ENCODE data around the gene GRIK1. TPM values are rescaled to one million over a fixed set of nuclear protein-coding genes. Genes with fewer than 3 reads are reported as not detected.

GRIK1 gene
- total and polyA plus RNA-seq, 3 experiments from 2014 or later: not detected

DNA sequence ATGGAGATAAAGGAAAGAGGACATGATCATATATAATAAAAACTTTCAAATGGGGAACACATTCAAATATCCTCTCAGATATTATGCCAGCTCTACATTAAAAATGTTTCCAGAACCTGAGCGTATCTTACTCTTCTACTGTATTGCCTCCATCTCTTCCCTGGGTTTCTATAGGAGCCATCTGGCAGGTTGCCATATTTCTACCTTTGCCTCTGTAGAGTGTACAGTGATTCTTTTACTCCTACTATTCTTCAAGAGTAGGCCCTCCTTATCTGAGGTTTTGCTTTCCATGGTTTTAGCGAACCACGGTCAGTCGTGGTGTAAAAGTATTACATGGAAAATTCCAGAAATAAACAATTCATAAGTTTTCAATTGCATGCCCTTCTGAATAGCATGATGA lies 259.5 kb downstream of the GRIK1 start:
- ChIA-PET CTCF (no interaction called here), POLR2A (no interaction called here)
- no peaks in the 10 kb centered on the region for H3K4me1 ChIP-seq (ENCODE audit: insufficient read depth, low read length)
- Mint-ChIP-seq H3K4me3 (no peak overlapping the region), H3K4me1 (no peaks in the 10 kb centered on the region), H3K27me3 (no peaks in the 10 kb centered on the region), H3K9me3 (peaks cover 0 to 9% (median 3%) of the 10 kb centered on the region in 5 donors), H3K27ac (no peak overlapping the region), H3K36me3 (no peaks in the 10 kb centered on the region)
- DNase-seq: no peak
- H3K4me3 ChIP-seq (ENCODE audit: low read length): no peak overlapping the region
- H3K27me3 ChIP-seq (ENCODE audit: insufficient read depth, low read length, poor library complexity, severe bottlenecking): no peaks in the 10 kb centered on the region
- no peaks in the 10 kb centered on the region for H3K36me3 ChIP-seq (ENCODE audit: insufficient read depth, low read length)
- no peak overlapping the region for H3K27ac ChIP-seq (ENCODE audit: low read depth, low read length)
- no peaks in the 10 kb centered on the region for H3K9me3 ChIP-seq (ENCODE audit: low read length)

DNA sequence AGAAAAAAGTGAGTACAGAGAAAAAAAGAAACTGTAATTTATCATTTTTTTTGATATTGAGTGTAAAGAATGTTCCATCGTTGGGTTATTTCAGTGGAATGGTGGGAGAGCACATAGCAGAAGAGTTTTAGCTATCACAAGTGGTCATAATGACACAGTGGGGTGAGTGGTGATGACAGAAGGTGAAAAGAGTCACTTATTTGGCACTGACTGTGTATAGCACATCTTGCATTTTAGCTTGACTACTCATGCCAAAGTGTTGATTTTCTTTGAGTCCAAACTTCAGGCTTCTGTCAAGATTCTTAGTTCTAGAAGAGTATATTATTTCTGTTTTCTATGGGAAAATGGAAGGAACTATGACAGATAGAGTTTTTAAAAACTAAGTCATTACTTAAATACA lies 261.2 kb downstream of the GRIK1 start:
- DNase-seq: no peak
- H3K36me3 Mint-ChIP-seq: no peaks in the 10 kb centered on the region
- Histone ChIP-seq H3K27me3 (ENCODE audit: insufficient read depth, low read length, poor library complexity, severe bottlenecking) (no peaks in the 10 kb centered on the region), H3K9me3 (ENCODE audit: low read length) (no peaks in the 10 kb centered on the region), H3K4me1 (ENCODE audit: insufficient read depth, low read length) (no peaks in the 10 kb centered on the region), H3K27ac (ENCODE audit: low read depth, low read length) (no peak overlapping the region), H3K4me3 (ENCODE audit: low read length) (no peak overlapping the region), H3K36me3 (ENCODE audit: insufficient read depth, low read length) (no peaks in the 10 kb centered on the region)
- ChIA-PET POLR2A (no interaction called here), CTCF (no interaction called here)
- no peak overlapping the region for H3K4me3 Mint-ChIP-seq
- no peaks in the 10 kb centered on the region for H3K27me3 Mint-ChIP-seq
- H3K27ac Mint-ChIP-seq: no peak overlapping the region
- no peaks in the 10 kb centered on the region for H3K4me1 Mint-ChIP-seq
- peaks cover 0 to 9% (median 2%) of the 10 kb centered on the region in 5 donors for H3K9me3 Mint-ChIP-seq

DNA sequence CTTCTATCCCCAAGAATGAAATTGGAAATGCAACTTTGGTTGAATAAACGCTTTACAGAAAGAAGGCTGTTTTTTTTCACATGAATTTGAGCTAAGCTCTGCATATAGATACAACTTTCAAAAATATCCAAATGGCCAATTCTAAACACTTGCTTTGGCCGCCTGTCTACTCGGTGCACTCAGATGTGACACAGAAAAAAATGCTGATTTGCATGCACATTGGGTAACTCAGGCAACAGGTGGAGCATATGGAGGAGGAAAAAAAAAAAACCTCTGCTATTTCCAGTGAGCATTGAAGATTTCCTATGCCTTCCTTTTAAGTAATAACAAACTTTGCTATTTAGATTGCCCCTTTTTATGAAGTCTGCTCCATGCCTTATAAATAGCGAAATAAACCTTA lies 262.5 kb downstream of the GRIK1 start:
- Histone ChIP-seq H3K9me3 (ENCODE audit: low read length) (no peaks in the 10 kb centered on the region), H3K4me1 (ENCODE audit: insufficient read depth, low read length) (no peaks in the 10 kb centered on the region), H3K27me3 (ENCODE audit: insufficient read depth, low read length, poor library complexity, severe bottlenecking) (no peaks in the 10 kb centered on the region), H3K36me3 (ENCODE audit: insufficient read depth, low read length) (no peaks in the 10 kb centered on the region), H3K4me3 (ENCODE audit: low read length) (no peak overlapping the region), H3K27ac (ENCODE audit: low read depth, low read length) (no peak overlapping the region)
- no peaks in the 10 kb centered on the region for H3K4me1 Mint-ChIP-seq
- no peak overlapping the region for H3K27ac Mint-ChIP-seq
- H3K27me3 Mint-ChIP-seq: no peaks in the 10 kb centered on the region
- H3K4me3 Mint-ChIP-seq: no peak overlapping the region
- POLR2A ChIA-PET: no interaction called here
- H3K9me3 Mint-ChIP-seq: peaks cover 0 to 3% (median 0%) of the 10 kb centered on the region in 5 donors
- CTCF ChIA-PET: no interaction called here
- DNase-seq: no peak
- H3K36me3 Mint-ChIP-seq: no peaks in the 10 kb centered on the region

DNA sequence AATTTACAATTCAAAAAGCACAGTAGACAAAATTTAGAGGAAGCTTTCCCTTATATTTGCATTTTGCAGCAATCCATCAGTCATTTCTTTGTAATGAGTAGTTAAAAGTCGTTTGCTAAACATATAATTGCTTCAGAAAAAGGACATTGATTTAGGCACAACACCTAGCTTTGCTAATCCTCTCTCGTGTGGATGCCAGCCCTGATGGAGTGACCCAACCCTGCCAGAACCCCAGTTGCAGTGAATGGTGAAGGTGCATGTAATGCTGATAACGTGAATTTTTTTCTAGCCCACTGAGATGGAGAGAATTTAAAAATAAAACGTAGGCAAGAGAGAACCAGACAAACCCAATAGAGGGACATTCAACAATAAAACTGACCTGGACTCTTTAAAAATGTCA lies 263.4 kb downstream of the GRIK1 start:
- no peak overlapping the region for H3K4me3 Mint-ChIP-seq

DNA sequence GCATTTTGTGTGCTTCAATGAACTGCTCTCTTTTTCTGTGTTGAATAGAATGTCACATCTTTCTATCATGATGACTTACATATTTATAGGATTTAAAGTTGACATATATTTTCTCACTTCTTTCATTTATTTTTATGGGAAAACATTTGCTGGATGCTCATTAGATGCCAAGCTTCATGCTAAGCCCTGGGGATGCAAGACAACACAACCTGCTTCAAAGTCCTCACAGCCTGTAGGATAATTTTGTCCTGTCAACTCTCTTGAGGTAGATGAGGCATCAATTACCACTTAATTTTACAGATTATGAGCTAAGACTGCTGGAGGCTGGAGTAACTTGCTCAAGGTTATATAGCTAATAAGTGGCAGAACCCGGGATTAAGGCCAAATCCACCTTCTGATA lies 264.3 kb downstream of the GRIK1 start:
- H3K27me3 Mint-ChIP-seq: no peaks in the 10 kb centered on the region
- no peaks in the 10 kb centered on the region for H3K9me3 Mint-ChIP-seq
- Histone ChIP-seq H3K36me3 (ENCODE audit: insufficient read depth, low read length) (no peaks in the 10 kb centered on the region), H3K9me3 (ENCODE audit: low read length) (no peaks in the 10 kb centered on the region), H3K27me3 (ENCODE audit: insufficient read depth, low read length, poor library complexity, severe bottlenecking) (no peaks in the 10 kb centered on the region), H3K4me3 (ENCODE audit: low read length) (no peak overlapping the region), H3K4me1 (ENCODE audit: insufficient read depth, low read length) (no peaks in the 10 kb centered on the region), H3K27ac (ENCODE audit: low read depth, low read length) (no peak overlapping the region)
- no peak for DNase-seq
- no peak overlapping the region for H3K4me3 Mint-ChIP-seq
- no peaks in the 10 kb centered on the region for H3K4me1 Mint-ChIP-seq
- H3K36me3 Mint-ChIP-seq: no peaks in the 10 kb centered on the region
- POLR2A ChIA-PET: no interaction called here
- CTCF ChIA-PET: no interaction called here
- H3K27ac Mint-ChIP-seq: no peak overlapping the region

More for the DNA sequence above, 263.4 kb downstream of the GRIK1 start:
- H3K27ac ChIP-seq (ENCODE audit: low read depth, low read length): no peak overlapping the region
- CTCF ChIA-PET: no interaction called here
- H3K36me3 ChIP-seq (ENCODE audit: insufficient read depth, low read length): no peaks in the 10 kb centered on the region
- Mint-ChIP-seq H3K4me1 (no peaks in the 10 kb centered on the region), H3K27me3 (no peaks in the 10 kb centered on the region), H3K36me3 (no peaks in the 10 kb centered on the region), H3K27ac (no peak overlapping the region), H3K9me3 (peaks cover 0 to 3% (median 0%) of the 10 kb centered on the region in 5 donors)
- no peaks in the 10 kb centered on the region for H3K27me3 ChIP-seq (ENCODE audit: insufficient read depth, low read length, poor library complexity, severe bottlenecking)
- POLR2A ChIA-PET: no interaction called here
- no peak overlapping the region for H3K4me3 ChIP-seq (ENCODE audit: low read length)
- H3K9me3 ChIP-seq (ENCODE audit: low read length): no peaks in the 10 kb centered on the region
- H3K4me1 ChIP-seq (ENCODE audit: insufficient read depth, low read length): no peaks in the 10 kb centered on the region
- no peak for DNase-seq

DNA sequence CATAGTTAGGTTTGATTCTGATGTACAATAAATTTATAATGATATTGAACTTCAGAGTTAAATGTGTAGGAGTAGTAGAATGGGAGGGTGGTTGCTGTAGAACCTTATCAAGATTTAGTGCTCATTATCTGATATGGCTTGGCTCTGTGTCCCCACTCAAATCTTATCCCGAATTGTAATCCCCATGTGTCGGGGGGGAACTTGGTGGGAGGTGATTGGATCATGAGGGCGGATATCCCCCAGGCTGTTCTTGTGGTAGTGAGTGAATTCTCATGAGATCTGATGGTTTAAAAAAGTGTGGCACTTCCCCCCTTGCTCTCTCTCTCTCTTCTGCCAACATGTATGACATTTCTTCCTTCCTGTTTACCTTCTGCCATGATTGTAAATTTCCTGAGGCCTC lies 265.5 kb downstream of the GRIK1 start:
- H3K27ac ChIP-seq (ENCODE audit: low read depth, low read length): no peak overlapping the region
- Mint-ChIP-seq H3K4me1 (no peaks in the 10 kb centered on the region), H3K4me3 (no peak overlapping the region), H3K36me3 (no peaks in the 10 kb centered on the region), H3K27me3 (no peaks in the 10 kb centered on the region), H3K27ac (no peak overlapping the region), H3K9me3 (no peaks in the 10 kb centered on the region)
- ChIA-PET CTCF (no interaction called here), POLR2A (no interaction called here)
- H3K9me3 ChIP-seq (ENCODE audit: low read length): no peaks in the 10 kb centered on the region
- H3K36me3 ChIP-seq (ENCODE audit: insufficient read depth, low read length): no peaks in the 10 kb centered on the region
- H3K27me3 ChIP-seq (ENCODE audit: insufficient read depth, low read length, poor library complexity, severe bottlenecking): no peaks in the 10 kb centered on the region
- H3K4me1 ChIP-seq (ENCODE audit: insufficient read depth, low read length): no peaks in the 10 kb centered on the region
- H3K4me3 ChIP-seq (ENCODE audit: low read length): no peak overlapping the region
- no peak for DNase-seq

DNA sequence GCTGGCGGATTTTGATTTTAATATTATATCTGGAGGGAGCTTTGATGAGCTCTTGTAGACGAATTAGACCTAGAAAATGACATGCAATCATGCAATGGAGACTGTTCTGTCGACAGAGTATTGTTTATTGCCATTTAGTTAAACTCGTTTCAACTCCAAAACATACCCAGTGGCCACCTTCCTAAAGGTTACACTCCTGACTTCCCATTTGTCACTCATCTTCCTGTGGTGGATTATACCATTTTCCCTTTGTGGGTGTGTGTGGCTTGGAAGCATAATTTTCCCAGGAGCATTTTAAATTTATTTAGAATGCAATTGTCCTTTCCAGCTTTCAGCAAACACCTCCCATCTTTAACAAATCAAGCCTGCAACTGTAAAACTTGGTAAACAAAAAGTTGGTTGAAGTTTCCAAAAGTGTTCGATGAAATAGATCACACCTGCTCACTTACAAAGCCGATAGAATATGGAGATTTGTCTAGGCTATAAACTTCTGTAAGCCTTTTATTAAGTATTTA lies 266.6 kb downstream of the GRIK1 start:
- no peak overlapping the region for H3K4me3 ChIP-seq (ENCODE audit: low read length)
- Mint-ChIP-seq H3K9me3 (peaks cover 0 to 2% (median 0%) of the 10 kb centered on the region in 5 donors), H3K27me3 (no peaks in the 10 kb centered on the region), H3K4me3 (no peak overlapping the region), H3K36me3 (no peaks in the 10 kb centered on the region), H3K27ac (no peak overlapping the region), H3K4me1 (no peaks in the 10 kb centered on the region)
- H3K36me3 ChIP-seq (ENCODE audit: insufficient read depth, low read length): no peaks in the 10 kb centered on the region
- CTCF ChIA-PET: no interaction called here
- DNase-seq: no peak
- H3K9me3 ChIP-seq (ENCODE audit: low read length): no peaks in the 10 kb centered on the region
- H3K27ac ChIP-seq (ENCODE audit: low read depth, low read length): no peak overlapping the region
- POLR2A ChIA-PET: no interaction called here
- H3K27me3 ChIP-seq (ENCODE audit: insufficient read depth, low read length, poor library complexity, severe bottlenecking): no peaks in the 10 kb centered on the region
- no peaks in the 10 kb centered on the region for H3K4me1 ChIP-seq (ENCODE audit: insufficient read depth, low read length)

DNA sequence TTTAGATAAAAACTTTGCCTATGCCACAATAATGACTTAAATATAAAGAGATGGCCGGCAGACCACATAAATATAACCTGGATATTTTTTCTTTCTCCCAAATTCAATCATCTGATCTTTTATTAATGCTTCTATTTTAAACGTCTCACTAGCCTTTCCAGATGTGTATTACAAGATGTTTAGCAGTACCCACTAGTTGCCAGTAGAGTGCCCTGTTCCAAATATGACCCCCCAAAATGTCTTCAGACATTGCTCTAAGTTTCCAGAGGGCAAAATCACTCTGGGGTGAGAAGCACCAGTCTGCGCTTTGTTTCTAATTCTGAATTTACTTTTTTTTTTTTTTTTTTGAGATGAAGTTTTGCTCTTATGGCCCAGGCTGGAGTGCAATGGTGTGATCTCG lies 268.1 kb downstream of the GRIK1 start:
- ChIA-PET POLR2A (no interaction called here), CTCF (no interaction called here)
- Histone ChIP-seq H3K9me3 (ENCODE audit: low read length) (no peaks in the 10 kb centered on the region), H3K36me3 (ENCODE audit: insufficient read depth, low read length) (no peaks in the 10 kb centered on the region), H3K27ac (ENCODE audit: low read depth, low read length) (no peak overlapping the region), H3K4me3 (ENCODE audit: low read length) (no peak overlapping the region), H3K27me3 (ENCODE audit: insufficient read depth, low read length, poor library complexity, severe bottlenecking) (no peaks in the 10 kb centered on the region), H3K4me1 (ENCODE audit: insufficient read depth, low read length) (no peaks in the 10 kb centered on the region)
- Mint-ChIP-seq H3K4me1 (no peaks in the 10 kb centered on the region), H3K36me3 (no peaks in the 10 kb centered on the region), H3K9me3 (peaks cover 0 to 3% (median 0%) of the 10 kb centered on the region in 5 donors), H3K27ac (no peak overlapping the region), H3K4me3 (no peak overlapping the region), H3K27me3 (no peaks in the 10 kb centered on the region)
- no peak for DNase-seq

DNA sequence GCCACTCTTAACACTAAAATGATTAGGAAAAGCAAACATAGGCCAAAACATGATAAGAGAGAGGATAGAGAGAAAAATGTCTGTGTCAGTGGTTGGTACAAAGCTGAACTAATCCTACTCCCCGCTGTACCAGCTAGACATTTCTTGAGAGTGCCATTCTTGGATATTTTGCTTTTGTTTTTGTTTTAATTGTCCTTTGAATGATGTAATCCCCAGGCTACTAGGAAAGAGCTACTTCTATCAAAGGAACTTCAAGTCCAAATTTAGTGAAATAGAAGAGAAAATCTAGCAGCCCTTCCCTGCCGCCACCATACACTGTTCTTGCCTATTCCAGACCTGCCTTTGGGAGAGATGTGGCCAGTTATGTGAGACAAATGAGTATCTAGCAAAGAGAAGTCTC lies 269.6 kb downstream of the GRIK1 start:
- peaks cover 0 to 2% of the 10 kb centered on the region in 2 donors for H3K27me3 Mint-ChIP-seq
- no peaks in the 10 kb centered on the region for H3K27me3 ChIP-seq (ENCODE audit: insufficient read depth, low read length, poor library complexity, severe bottlenecking)

More for the DNA sequence above, 269.6 kb downstream of the GRIK1 start:
- no peak overlapping the region for H3K4me3 Mint-ChIP-seq
- no peaks in the 10 kb centered on the region for H3K36me3 ChIP-seq (ENCODE audit: insufficient read depth, low read length)
- no peaks in the 10 kb centered on the region for H3K4me1 Mint-ChIP-seq
- no peaks in the 10 kb centered on the region for H3K9me3 ChIP-seq (ENCODE audit: low read length)
- no peak overlapping the region for H3K27ac ChIP-seq (ENCODE audit: low read depth, low read length)
- H3K4me3 ChIP-seq (ENCODE audit: low read length): no peak overlapping the region
- ChIA-PET CTCF (no interaction called here), POLR2A (no interaction called here)
- H3K36me3 Mint-ChIP-seq: no peaks in the 10 kb centered on the region
- no peak for DNase-seq
- H3K9me3 Mint-ChIP-seq: peaks cover 0 to 3% (median 0%) of the 10 kb centered on the region in 5 donors
- no peak overlapping the region for H3K27ac Mint-ChIP-seq
- H3K4me1 ChIP-seq (ENCODE audit: insufficient read depth, low read length): no peaks in the 10 kb centered on the region

Data from CD8-positive, alpha-beta memory T cell (primary cell).